Measurements from ENCODE around the gene ZBTB34.

Gene ZBTB34

GRCh38 chr9:126874546-126875314, 14.3 kb downstream of the ZBTB34 start:
- no peak overlapping the region for H3K4me3 ChIP-seq (ENCODE audit: low read length)
- DNase-seq (ENCODE audit: low read depth) = no peak
- TF ChIP-seq, protein P1, sequence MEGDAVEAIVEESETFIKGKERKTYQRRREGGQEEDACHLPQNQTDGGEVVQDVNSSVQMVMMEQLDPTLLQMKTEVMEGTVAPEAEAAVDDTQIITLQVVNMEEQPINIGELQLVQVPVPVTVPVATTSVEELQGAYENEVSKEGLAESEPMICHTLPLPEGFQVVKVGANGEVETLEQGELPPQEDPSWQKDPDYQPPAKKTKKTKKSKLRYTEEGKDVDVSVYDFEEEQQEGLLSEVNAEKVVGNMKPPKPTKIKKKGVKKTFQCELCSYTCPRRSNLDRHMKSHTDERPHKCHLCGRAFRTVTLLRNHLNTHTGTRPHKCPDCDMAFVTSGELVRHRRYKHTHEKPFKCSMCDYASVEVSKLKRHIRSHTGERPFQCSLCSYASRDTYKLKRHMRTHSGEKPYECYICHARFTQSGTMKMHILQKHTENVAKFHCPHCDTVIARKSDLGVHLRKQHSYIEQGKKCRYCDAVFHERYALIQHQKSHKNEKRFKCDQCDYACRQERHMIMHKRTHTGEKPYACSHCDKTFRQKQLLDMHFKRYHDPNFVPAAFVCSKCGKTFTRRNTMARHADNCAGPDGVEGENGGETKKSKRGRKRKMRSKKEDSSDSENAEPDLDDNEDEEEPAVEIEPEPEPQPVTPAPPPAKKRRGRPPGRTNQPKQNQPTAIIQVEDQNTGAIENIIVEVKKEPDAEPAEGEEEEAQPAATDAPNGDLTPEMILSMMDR (conservative IDR thresholded peaks at IDR 0.05; ENCODE audit: low read depth, low read length) = no peak

- no peak for DNase-seq (ENCODE audit: low read depth)
- no peak overlapping the region for H3K4me3 ChIP-seq (ENCODE audit: low read length)
- TF ChIP-seq, protein P1 (conservative IDR thresholded peaks at IDR 0.05; ENCODE audit: low read depth, low read length) = no peak
Measured at GRCh38 chr9:126875756-126876510, 15.5 kb downstream of the ZBTB34 start.

DNA sequence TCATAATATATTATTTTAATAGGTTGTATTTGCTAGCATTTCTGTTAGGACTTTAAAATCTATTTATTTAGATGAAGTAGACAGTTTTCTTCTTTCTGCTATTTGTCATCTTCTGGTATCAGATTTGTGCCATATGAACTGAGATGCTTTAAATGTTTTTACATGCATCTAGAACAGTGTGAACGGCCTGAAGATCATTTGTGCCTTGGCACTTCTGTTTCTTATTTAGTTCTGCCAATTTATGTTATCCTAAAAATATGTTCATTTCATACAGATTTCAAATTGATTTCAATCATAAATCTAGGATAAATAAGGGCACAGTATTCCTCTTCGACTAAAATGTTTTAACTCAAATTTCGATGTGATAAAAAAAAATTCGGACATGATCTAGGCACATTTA, 16.1 kb downstream of the ZBTB34 start:
- no peak overlapping the region for H3K4me3 ChIP-seq (ENCODE audit: low read length)
- no peak for DNase-seq (ENCODE audit: low read depth)
- TF ChIP-seq, protein P1 (conservative IDR thresholded peaks at IDR 0.05; ENCODE audit: low read depth, low read length) = no peak

DNA sequence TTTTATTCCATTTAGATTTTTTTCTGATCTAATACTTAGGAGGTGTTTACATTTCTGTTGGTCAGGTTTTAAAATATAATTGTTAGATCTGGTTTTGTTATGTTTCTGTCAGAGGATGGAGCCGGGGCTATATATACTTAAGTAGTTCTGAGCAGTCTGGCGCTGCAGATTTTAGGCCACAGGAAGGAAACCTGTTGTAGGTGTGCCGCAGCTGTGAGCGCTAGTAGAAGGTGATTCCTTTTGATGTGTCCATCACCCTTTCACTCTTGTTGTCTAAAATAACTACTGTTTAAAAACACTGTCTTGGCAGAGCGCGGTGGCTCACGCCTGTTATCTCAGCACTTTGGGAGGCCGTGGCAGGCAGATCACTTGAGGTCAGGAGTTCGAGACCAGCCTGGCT, 17.0 kb downstream of the ZBTB34 start:
- TF ChIP-seq, protein P1 (conservative IDR thresholded peaks at IDR 0.05; ENCODE audit: low read depth, low read length) = no peak
- DNase-seq (ENCODE audit: low read depth) = no peak

DNA sequence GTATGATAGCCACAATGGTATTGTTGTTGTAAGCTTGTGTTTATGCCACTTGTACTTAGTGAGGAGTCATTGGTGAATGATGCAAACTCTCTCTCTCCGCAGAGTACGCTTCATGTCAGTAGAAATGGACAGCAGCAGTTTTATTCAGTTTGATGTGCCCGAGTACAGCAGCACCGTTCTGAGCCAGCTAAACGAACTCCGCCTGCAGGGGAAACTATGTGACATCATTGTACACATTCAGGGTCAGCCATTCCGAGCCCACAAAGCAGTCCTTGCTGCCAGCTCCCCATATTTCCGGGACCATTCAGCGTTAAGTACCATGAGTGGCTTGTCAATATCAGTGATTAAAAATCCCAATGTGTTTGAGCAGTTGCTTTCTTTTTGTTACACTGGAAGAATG, 18.8 kb downstream of the ZBTB34 start:
- no peak overlapping the region for H3K4me3 ChIP-seq (ENCODE audit: low read length)
- TF ChIP-seq, protein P1 (conservative IDR thresholded peaks at IDR 0.05; ENCODE audit: low read depth, low read length) = no peak
- no peak for DNase-seq (ENCODE audit: low read depth)

More for the DNA sequence above, 17.0 kb downstream of the ZBTB34 start:
- H3K4me3 ChIP-seq (ENCODE audit: low read length) = no peak overlapping the region

- TF ChIP-seq, protein P1 (conservative IDR thresholded peaks at IDR 0.05; ENCODE audit: low read depth, low read length) = no peak
- H3K4me3 ChIP-seq (ENCODE audit: low read length) = no peak overlapping the region
- DNase-seq (ENCODE audit: low read depth) = no peak
Measured at GRCh38 chr9:126880226-126880946, 19.9 kb downstream of the ZBTB34 start.
